Measurements from ENCODE around the gene SESN2. TPM values are rescaled to one million over a fixed set of nuclear protein-coding genes. Genes with fewer than 3 reads are reported as not detected.
"Not testable (repeated sequence)": the region's sequence is repeated elsewhere in the genome, so short reads cannot be mapped to it uniquely, and the experiment has no call there.

Gene SESN2
- total RNA-seq, 1 experiment from 2014 or later = 6.8 TPM

DNA sequence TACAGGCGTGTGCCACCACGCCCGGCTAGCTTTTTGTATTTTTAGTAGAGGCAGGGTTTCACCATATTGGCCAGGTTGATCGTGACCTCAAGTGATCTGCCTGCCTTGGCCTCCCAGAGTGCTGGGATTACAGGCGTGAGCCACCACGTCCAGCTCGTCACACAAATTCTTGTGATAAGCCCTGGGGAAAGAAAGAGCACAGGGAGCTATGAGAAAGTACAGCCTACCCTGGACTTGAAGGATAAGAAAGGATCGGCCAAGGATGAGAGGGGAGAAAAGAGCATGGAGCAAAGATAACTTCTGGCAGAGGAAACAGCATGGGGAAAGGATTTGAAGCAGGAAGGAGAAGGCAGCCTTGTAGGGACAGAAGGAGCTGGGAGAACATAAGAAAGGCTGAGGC lies 29.2 kb downstream of the SESN2 start:
- DNase-seq (ENCODE audit: low read depth) = no peak

DNA sequence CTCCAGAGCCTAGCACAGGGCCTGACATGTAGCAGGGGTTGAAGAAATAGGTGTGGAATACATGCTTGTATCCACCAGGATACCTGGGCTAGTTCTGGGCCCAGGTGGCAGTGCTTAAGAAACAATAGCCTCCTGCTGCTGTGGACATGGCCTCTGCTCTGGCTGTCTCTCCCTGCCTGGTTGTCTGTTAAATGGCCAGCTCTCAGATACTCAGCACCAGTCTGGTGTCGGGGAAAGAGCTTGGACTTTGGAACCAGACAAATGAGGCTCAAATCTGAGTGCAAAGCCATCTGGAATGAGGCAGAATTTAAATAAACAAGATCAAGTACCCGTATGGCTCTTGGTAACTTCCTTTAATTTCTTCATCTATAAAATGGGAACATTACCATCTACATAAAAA lies 31.5 kb downstream of the SESN2 start:
- DNase-seq (ENCODE audit: low read depth) = no peak

DNA sequence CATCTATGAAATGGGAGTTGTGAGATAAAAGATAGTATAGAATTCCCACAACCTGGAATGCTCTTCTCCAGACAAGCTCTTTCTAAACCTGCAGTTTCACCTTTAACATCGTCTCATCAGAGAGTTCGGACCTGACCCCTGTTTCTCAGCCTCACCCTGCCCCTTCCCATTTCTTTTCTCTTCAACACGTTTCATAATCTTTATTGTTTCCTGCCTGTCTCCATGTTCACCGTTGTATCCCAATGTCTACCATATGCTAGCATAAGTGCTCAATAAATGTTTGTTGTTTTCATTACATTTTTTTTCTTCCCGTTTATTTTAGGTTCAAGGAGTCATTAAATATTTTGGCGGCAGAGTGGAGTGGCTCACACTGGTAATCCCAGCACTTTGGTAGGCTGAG lies 32.4 kb downstream of the SESN2 start:
- DNase-seq (ENCODE audit: low read depth) = no peak

DNA sequence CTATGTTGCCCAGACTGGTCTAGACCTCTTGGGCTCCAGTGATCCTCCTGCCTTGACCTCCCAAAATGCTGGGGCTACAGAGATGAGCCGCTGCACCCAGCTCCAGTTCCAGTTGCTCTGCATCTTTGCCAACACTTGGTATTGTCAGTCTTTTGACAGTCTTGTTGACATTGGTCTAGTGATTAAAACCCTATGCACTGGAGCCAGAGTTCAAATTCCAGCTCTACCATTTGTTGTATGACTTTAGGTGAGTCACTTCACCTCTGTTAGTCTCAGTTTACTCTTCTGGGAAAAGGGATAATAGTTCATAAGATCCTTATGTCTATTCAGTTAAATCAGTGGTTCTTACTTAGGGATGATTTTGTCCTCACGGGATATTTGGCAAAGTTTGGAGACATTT lies 36.6 kb downstream of the SESN2 start:
- DNase-seq (ENCODE audit: low read depth) = no peak

DNA sequence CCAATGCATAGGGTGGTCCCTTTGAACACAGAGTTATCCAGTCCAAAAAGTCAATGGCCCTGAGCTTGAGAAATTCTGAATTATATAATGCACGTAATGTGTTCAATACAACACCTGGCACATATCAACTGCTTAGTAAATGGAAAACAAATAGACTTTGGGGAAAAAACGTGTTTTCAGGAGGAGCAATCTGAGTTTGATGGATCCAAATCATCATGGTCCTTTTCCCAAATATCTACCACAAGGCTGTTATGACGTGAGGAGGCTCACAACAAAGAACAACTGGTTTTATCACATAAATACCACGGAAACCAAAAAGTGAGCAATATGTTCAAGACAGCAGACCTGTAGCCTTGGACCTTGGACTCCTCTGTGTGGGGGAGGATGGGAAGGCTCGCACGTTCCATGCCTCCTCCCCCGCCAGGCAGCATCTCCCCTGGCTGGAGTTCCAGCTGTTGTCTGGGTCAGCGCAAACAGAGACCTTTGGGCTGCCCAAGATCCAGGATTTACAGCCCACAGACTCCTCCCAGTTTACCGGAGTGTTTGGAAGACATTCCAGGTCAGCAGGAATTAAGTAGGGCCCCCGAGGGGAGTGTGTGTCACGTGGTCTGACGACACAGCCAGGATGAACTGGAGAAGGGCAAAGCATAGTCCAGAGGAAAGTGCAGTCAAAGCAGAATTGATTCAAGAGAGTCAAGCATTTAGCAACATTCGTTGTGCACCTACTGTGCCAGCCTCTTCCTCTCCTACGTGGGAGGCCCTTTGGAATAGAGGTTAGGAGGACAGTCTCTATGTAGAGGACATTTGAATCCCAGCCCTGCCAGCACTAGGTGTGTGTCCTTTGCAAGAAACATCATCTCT lies 37.3 kb downstream of the SESN2 start:
- DNase-seq (ENCODE audit: low read depth) = peak; percentile 35

DNA sequence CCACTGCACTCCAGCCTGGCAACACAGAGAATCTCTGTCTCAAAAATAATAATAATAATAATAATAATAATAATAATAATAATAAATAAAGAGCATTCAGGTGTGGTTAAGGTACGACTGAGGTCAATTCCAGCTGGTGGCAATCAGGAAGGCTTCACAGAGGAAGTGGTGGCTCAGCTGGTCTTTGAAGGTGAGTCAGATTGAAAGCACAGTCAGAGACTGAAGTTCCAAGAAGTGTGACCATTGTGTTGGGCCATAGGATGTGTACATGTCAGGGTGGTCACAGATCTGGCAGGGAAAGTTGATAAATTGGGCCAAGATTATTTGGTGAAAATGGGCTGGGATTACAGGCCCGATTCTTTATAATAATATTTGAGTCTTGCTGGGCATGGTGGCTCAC lies 38.5 kb downstream of the SESN2 start:
- no peak for DNase-seq (ENCODE audit: low read depth)

DNA sequence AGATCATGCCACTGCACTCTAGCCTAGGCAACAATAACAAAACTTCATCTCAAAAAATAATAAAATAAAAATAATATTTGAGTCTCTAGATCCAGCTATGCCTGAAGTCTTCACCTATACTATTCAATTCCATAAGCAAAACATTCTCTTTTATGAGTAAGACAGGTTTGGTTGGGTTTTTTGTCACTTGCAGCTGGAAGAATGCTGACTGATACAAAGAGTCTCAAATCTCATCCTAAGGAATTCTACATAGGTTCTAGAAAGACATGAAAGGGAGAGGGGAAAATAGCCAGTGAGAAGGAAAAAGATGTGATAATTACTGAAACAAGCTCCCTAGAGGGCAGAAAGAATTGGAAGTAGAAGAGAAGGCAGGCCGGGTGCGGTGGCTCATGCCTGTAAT lies 39.1 kb downstream of the SESN2 start:
- DNase-seq (ENCODE audit: low read depth) = no peak

DNA sequence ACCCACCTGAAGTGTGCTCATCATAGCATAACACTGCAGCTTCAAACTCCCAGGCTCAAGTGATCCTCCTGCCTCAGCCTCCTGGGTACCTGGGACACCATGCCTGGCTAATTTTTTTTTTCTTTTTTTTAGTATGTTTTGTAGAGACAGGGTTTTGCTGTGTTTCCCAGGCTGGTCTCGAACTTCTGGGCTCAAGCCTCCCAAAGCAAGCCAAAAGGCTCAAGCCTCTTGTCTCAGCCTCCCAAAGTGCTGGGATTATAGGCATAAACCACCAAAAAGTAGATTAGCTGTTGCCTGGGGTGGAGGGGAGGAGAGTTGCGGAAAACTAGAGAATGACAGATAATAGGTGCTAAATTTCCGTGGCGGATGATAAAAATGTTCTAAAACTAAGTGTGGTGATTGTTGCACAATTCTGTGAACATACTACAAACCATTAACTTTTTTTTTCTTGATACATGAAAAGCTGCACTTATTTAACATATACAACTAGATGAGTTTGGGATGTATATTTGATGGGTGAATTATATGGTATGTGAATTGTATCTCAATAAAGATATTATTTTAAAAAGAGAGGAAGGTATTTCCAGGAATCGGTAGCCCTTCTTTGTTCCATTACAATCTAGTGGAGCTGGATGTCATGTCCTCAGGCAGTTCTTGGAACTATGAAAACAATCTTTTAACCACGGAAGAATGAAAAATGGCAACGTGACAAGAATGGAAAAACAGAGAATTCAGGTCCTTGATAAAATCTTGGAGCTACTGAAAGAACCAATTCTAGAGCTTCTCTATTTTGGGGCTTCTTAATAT lies 42.3 kb downstream of the SESN2 start:
- DNase-seq (ENCODE audit: low read depth) = peak; percentile 70

DNA sequence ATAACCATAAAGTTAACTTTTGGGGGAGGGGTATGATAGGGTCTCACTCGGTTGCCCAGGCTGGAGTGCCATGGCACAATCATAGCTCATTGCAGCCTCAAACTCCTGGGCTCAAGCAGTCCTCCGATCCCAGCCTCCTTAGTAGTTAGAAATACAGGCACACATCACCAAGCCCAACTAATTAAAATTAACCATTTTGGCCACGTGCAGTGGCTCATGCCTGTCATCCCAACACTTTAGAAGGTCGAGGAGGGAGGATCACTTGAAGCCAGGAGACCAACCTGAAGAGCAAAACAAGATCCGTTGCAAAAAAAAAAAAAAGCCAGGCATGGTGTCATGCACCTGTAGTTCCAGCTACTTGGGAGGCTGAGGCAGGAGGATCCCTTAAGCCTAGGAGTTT lies 42.9 kb downstream of the SESN2 start:
- DNase-seq (ENCODE audit: low read depth) = no peak

DNA sequence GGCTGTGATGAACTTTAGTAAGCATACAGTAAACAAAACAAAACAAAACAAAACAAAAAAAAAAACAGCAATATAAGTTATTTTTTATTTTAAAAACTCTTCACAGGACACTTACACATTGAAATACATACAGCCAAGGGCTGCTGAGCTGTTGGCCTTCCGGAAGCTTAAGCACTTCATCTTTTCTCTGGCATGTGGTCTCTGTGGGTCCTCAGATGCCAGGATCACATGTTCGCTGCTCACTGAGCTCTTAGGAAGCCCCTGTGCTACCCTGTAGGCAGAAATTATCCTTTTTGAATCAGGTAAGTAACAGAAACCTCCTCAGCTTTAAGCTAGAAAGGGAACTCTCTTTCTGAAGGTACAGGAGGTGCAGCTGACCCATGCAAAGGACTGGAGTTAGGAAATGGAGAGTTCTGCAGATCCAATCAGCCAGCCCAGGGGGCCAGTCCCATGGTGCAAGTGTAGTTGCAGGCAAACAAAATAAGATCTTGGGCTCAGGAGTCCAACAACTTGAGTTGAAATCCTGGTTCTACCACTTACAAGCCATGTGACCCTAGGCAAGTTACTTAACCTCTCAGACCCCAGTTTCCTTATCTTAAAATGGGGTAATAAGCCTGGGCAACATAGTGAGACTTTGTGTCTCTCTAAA lies 47.1 kb downstream of the SESN2 start:
- DNase-seq (ENCODE audit: low read depth) = no peak

DNA sequence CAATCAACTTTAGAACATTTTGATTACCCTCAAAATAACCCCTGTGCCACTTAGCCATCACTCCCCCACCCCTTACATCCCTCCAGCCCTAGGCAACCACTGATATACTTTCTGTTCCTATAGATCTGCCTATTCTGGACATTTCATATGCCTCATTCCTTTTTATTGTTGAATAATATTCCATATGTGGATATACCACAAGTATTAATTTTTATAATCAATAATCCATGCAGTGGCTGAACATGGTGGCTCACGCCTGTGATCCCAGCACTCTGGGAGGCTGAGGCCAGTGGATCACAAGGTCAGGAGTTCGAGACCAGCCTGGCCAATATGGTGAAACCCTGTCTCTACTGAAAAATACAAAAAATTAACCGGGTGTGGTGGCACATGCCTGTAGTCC lies 49.4 kb downstream of the SESN2 start:
- no peak for DNase-seq (ENCODE audit: low read depth)

DNA sequence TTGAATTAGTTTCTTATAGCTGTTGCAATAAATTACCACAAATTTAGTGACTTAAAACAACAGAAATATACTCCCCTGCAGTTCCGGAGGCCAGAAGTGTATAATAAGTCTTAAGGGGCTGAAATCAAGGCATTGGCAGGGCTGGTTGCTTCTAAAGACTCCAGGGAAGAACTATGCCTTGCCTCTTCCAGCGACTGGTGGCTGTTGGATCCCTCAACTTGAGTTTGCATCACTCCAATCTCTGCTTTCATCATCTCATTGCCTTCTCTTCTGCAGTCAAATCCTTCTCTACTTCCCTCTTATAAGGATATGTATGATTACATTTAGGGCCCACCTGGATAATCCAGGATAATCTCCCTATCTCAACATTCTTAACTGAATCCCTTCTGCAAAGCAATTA lies 50.4 kb downstream of the SESN2 start:
- no peak for DNase-seq (ENCODE audit: low read depth)

DNA sequence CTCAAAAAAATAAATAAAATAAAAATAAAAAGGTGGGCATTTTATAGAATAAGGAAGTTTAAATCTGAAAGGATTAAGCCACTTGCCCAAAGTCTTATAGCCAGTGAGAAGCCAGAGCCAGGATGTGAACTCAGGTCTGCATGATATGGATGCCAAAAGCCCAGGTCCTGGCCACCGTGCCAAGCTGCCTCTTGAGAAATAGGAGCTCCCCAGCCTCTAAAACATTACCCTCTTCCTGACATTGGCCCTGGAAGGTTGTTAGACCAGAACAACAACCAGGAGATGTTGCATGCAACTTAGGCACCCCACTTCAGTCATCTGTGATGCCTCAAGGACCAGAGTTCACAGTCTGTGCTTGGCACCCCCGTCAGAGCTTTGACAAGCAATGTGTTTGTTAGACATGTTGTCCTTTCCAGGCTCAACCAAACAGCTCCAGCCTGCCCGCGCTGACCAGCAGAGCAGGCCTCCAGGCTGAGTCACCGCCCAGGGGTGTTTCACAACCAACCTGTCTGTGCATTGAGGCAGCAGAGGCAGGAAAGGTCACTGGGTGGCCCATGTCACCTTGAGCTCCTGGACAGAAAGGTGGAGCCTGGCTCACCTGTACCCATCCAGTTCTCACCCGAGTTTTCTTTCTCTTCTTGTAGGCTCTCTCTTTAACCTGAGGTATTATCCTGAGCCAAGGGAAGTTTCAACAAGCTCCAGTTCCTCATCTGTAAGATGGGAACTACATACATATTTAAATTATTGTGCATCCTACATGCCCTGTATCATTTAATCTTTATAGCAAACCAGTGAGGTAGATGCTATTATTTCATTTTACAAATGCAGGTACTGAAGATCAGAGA lies 54.6 kb downstream of the SESN2 start:
- DNase-seq (ENCODE audit: low read depth) = peak; percentile 57

DNA sequence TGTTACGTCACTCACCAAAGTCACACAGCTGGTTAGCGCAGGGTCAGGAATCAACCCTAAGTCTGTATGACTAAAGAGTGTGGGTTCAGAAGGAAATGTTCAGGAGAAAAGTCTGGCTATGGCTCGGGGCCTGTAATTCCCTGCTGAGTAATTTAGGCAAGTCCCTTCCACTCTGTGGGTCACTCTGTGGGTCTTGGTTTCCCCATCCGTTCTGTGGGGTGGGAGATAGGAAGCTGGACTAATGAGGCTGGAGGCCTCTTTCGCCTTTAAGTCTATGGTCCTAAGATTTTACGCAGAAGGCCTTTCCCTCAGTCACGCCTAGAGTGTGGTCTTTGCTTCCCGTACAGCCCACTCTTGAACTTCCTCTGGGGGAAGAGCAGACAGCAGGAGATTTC lies 55.2 kb downstream of the SESN2 start:
- DNase-seq (ENCODE audit: low read depth) = no peak

DNA sequence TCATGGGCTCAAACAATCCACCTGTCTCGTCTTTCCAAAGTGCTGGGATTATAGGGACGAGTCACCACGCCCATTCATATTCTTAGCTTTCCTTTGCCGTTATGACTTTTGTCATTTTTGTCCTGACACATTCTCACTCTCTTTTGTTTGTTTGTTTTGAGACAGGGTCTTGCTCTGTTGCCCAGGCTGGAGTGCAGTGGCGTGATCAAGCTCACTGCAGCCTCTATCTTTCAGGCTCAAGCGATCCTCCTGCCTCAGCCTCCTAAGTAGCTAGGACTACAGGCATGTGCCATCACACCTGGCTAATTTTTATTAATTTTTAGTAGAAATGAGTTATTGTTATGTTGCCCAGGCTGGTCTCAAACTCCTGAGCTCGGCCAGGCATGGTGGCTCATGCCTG lies 57.7 kb downstream of the SESN2 start:
- DNase-seq (ENCODE audit: low read depth) = no peak

DNA sequence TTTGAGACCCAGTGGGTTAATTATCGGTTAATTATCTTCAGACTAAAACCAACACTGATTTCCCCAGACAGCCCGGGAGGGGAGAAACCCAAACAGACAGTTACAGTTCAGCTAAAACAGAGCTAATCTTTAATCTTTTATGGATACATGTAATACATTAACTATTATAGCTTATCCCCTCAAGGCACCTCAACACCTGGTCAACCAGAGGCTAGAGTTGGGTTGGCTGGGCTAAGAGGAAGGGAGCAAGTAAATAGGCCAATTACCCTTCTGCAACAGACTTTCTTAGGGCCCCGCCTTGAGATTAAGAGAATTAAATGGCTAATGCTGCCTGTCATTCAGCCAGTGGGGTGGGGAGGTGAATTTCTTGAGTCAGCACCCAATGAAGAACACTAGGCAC lies 62.9 kb downstream of the SESN2 start:
- DNase-seq (ENCODE audit: low read depth) = no peak

DNA sequence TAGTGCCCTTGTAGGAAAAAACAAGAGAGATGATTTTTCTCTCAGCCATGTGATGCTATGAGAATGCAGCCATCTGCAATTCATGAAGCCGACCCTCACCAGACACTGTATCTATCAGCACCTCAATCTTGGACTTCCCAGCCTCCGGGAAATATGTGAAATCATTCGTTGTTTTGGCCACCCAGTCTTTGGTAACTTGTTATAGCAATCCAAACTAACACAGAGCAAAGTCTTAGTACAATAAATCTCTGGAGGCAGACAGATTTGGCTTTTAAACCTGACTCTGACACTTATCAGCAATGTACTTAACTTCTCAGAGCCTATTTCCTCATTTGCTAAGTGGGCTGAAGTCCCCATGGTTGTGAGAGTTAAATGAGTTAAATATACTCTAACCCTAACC lies 64.4 kb downstream of the SESN2 start:
- no peak for DNase-seq (ENCODE audit: low read depth)

DNA sequence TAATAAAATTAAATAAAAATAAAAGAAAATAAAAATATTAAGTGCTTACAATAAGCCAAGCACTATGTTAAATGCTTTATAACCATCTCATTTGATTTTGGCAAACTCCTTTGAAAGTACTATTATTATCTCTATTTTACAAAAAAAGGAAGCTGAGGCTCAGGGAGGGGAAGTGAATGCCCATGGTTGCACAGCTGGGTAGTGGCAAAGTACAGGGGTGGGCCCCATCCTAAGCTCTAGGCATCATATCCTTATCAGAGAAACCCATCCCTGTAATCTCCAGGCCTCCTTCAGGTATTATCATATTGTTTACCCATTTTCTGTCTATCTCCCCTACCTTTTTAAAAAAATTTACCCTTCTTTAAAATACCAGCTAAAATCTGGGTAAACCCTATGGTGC lies 67.2 kb downstream of the SESN2 start:
- no peak for DNase-seq (ENCODE audit: low read depth)

DNA sequence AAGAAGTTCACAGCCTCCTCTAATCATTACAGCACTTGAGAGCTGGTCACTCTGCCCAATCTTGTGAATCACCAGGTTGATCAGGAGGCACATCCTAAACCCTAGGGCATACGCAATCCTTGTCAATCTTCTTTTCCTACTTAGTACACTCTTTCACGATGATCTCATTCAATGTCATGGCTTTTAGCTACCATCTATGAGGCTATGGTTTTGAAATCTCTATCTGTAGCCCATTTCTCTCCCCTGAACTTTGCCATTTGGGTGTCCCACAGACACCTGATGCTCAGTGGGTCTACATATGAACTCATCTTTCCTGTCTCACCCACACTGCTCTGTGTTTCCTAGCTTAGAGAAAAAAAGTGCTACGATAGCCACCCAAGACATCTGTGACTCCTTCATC lies 67.7 kb downstream of the SESN2 start:
- peak; percentile 13 for DNase-seq (ENCODE audit: low read depth)

DNA sequence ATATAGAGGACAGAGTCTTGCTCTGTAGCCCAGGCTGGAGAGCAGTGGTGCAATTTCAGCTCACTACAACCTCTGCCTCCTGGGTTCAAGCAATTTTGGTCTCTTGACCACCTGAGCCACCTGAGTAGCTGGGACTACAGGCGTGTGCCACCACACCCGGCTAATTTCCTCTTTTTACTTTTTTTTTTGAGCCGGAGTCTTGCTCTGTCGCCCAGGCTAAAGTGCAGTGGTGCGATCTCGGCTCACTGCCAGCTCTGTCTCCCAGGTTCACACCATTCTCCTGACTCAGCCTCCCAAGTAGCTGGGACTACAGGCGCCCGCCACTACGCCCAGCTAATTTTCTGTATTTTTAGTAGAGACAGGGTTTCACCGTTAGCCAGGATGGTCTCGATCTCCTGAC lies 68.1 kb downstream of the SESN2 start:
- not testable (repeated sequence) for DNase-seq (ENCODE audit: low read depth)

DNA sequence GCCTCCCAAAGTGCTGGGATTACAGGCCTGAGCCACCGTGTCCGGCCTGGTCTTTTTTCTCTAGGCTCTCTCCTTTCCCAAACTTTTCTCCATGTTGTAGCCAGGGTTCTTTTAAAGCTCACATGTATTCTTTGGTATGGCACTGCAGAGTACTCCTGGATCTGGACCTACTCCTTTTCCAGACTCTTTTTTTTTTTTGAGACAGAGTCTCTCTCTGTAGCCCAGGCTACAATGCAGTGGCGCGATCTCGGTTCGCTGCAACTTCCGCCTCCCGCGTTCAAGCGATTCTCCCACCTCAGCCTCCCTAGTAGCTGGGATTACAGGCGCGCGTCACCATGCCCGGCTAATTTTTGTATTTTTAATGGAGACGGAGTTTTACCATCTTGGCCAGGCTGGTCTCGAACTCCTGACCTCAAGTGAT lies 68.9 kb downstream of the SESN2 start:
- peak; percentile 22 for DNase-seq (ENCODE audit: low read depth)
